HG03039 (cell line): ENCODE measurements around the gene MGAT5B.

Source experiments
- ATAC-seq: cut with Tn5 transposase; IDR thresholded peaks from one replicate; pipeline ENCODE4 v1.9.1; 2021; ENCODE audit warnings: mild to moderate bottlenecking, moderate library complexity; ENCODE audit not compliant: unreplicated experiment

The MGAT5B gene

DNA sequence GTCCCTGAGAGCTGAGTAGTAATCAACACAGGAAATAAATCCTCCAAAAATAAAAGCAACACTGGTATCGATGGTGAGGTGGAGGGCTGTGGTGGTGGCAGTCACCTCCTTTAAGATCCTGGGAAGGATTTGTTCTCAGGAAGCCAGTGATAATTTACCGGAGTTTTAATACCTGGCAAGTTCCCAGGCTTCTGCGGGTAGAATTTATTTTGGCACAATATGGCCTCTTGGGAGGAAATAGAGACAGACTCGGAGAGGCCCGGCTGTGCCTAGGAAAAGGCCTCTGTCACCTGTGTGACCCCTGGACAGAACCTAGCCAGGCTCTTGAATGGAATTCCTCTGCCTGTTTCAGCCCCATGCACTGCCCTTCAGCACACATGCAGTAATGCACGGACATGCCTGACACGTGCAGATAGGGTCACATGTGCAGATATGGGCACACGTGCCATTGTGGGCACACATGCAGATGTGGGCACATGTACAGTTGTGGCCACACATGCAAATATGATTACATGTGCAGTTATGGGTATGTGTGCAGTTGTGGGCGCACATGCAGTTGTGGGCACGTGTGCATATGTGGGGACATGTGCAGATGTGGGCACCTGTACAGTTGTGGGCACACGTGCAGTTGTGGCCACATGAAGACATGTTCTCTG is 33.5 kb downstream of the MGAT5B start:
- no peak for ATAC-seq

DNA sequence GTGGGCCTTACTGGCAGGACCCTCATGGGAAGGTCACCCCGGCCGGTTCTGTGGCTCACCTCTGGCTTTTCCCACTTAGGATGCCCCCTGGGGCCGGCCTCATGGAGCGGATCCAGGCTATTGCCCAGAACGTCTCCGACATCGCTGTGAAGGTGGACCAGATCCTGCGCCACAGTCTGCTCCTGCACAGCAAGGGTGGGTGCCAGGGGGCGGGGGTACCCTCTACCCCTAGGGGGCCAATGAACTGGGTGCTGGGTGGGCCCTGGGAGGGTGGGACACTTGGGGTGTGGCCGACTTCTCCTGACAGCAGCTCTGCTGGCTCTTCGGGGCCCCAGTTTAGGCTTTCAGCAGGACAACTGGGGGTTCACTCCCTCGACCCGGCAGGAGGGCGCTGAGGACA is 34.3 kb downstream of the MGAT5B start:
- no peak for ATAC-seq

DNA sequence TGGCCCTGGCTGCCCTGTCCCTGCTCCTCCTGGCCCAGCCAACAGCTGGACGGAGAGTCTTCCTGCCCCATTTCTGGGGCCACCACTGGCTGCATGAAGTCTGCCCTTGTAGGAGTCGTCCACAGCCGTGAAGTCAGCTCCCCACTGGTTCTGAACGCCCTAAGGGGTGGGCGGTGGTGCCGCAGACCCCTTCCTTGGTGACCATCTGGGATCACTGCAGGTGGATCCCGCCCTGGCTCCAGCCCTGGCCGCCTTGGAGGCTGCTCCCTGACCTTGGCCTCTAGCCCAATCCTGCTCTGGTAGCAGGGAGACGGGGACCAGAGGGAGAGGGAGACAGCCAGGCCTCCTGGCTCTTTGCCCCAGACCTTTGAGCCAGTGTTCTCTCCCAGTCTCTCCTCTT is 35.4 kb downstream of the MGAT5B start:
- ATAC-seq = no peak

DNA sequence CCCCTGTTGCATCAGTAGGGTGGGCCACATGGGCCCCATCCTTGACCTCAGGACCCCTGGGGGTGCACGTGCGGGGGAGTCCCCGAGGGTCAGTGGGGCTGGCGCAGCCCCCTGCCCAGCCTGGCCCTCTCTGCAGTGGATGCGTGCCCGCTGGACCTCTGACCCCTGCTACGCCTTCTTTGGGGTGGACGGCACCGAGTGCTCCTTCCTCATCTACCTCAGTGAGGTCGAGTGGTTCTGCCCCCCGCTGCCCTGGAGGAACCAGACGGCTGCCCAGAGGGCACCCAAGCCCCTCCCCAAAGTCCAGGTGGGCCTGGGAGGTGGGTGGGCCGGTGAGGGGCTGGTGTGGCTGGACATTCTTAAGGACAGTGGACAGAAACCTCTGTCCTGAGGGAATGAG is 35.9 kb downstream of the MGAT5B start:
- no peak for ATAC-seq

DNA sequence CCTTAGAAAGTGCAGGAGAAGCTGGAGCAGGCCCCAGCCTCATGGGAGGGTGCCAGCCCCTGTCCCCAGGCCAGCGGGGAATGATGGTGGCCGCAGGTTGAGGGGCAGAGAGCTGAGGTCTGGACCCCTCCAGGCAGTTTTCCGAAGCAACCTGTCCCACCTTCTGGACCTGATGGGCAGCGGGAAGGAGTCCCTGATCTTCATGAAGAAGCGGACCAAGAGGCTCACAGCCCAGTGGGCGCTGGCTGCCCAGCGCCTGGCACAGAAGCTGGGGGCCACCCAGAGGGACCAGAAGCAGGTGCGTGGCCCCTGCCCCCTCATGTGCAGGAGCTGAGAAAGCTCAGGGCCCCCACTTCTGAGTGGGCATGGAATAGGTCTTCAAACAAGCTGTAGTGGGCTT is 36.8 kb downstream of the MGAT5B start:
- no peak for ATAC-seq

DNA sequence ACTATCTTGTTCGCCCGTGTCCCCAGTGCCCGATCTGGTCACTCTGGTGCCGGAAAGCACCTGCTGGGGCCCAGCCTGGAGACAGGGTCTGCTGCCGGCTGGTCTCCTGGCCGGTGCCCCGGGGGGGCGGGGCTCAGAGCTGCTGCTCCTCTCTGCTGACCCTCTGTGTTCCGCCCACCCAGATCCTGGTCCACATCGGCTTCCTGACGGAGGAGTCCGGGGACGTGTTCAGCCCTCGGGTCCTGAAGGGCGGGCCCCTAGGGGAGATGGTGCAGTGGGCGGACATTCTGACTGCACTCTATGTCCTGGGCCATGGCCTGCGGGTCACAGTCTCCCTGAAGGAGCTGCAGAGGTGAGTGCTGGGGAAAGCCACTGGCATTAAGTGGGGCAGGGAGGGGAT is 37.6 kb downstream of the MGAT5B start:
- no peak for ATAC-seq

DNA sequence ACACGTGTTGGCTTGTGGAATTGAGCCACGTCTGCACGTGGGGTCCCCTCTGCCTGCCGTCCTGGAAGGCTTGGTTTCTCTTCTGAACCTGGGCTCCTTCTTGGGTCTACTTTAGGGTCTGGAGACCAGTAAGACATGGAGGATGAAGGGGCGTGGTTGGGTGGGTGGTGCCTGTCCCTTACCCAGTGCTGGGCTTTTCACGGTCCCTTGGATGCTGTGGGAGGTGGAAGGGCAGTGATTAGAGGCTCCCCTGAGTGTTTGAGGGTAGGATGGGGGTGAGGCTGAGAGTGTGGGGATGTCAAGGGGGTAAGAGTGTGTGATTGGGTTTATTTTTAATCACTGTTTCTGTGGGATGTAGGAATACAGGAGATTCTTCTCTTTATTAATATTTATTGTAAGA is 38.3 kb downstream of the MGAT5B start:
- no peak for ATAC-seq

DNA sequence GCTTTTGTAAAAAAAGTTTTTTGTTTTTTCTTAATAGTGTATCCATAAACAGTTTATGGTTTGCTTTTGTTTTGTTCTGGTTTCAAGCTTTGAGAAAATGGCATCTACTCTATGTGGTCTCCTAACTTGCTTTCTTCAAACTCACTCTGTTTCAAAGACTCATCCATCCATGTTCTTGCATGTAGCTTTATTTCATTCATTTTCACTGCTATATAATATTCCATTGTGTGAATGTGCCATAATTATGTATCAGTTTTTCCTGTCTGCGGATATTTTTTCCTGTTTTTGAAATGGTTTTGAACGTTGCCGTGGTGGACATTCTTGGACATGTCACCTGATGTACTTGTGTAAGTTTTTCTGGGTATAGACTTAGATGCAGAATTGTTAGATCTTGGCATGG is 39.1 kb downstream of the MGAT5B start:
- no peak for ATAC-seq

DNA sequence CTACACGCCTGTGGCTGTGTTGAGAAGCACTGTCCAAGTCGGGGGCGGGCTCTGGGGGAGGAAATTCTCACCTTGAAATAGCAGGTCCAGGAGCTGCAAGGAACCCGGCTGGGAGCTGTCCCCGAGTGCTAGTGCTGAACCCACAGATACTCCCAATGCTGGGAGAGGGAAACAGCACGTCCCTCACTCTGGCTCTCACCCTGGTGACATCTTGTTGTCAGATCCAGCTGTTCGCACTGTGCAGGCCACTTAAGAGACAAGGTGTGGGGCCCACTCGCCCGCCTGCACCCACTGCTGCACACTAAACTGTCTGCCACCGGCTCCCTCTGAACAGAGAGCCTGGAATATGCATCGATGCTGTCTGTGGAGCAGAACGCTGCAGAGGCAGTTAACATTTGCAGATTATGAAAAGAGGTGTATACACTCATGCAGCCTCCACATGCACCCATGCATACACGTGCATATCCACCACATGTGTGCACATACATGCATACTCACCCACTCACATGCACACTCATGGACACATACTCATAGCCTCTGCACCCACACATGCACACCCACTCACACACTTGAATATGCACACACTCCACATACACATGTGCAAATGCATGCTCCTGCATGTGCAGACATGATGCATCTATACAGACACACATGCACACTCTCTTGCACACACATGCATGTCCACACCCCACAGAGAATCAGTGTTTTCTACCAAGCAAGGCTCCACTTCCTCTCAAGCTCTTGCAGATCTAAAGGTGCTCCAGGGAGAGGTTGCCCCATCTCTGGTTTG is 42.0 kb downstream of the MGAT5B start:
- no peak for ATAC-seq

DNA sequence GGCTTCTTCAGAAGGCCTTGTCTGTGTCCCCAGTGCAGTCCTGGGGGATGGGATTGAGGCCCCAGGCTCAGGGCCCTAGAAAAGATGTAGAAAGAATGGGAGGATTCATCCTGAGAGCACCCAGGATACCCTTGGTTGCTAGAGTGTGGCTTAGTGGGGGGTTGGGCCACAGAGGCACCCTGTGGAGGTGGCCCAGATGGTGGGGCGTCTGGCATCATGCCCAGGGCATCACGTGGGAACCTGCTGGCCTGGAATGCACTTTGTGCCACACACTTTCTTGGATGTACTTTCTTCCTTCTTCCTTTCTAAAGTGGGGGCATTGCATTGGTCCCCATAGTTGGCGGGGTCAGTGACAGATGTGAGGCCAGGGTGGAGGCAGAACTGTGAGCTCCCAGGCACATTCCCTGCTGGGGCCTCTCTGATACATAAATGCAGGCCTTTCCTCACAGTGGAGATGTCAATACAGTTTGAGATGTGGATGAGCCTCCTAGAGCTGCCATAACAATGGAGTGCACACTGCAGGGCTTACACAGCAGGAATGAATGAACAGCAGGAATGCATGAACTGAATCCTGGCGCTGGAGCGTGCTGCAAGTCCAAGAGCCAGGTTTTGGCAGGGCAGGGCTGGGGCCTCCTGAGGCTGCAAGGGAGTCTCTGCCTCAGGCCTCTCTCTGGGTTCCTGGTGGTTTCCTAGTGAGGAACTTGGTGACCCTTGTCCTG is 43.3 kb downstream of the MGAT5B start:
- no peak for ATAC-seq

DNA sequence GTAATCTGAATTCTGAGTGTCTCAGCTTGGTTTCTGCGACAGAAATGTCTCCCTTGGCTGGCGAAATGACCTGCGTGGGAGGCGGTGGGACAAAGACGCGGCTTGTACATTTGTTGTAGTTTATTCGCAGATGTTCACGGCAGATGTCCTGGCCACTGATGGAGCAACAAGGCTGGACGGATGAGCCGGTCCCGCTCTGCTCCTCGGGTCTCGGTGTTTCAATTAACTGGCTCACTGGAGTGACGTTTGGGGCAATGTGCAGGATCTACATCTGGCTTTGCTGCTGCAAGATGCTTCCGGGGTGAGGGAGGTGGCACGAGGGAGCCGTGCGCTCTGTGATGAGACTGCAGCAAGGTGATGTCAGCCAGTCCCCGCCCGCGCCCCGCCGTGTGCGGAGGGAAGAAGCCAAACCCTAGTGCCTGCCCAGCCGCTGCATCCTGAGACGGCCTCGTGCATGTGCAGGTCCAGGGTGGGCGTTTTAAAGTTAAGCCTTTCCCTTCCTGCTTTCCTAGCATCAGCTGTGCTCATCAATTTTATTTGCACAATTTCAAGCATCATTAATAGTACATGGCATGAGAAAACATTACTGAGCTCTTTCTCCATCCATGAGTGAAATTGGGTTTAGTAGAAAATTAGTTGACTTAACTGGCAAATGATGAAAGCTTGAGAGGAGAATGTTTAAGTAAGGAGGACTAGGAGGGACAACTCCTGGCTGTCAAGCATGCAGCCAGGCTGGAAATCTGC is 44.4 kb downstream of the MGAT5B start:
- ATAC-seq = no peak

DNA sequence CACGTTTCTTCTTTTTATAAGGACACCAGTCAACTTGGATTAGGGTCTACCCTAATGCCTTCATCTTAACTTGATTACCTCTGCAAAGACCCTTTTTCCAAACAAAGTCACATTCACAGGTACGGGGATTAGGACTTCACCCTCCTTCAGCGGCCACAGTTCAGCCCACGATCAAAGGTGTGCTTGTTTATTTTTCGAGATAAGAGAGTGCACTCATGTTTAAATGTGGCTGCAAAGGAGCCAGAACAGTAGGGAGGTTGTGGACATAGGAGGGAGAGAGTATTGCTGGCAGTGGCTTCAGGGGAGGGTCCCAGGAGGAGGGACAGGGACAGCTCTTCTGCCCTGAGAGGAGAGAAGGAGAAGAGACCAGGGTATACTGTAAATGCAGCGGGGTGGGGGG is 46.7 kb downstream of the MGAT5B start:
- no peak for ATAC-seq

DNA sequence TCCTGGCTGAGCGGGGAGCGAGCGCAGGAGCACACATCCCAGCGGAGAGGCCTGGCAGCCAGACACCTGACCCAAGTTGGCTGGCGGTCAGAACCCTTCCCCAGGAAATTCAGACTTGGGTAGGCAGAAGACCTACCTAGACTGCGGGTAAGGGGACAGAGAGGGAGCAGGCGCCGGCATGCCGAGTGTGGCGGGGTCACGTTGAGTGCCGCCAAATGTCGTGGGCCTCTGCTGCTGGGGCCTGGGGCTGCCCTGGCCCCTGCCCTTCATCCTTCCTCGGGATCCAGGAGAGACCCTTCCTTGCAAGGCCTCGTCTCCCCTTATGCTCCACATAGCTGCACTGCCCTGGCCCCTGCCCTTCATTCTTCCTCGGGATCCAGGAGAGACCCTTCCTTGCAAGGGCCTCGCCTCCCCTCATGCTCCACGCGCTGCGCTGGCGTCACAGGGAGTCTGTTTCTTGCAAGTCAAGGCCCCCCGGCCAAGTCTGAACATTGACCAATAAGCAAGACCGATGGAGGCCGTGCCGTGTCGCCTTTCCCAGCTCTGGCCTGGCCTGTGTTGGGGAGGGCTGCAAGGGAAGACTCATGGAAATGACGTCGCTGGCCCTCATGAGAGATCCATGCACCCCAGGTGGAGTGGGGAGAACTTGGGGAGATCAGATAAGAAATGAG is 47.8 kb downstream of the MGAT5B start:
- no peak for ATAC-seq

DNA sequence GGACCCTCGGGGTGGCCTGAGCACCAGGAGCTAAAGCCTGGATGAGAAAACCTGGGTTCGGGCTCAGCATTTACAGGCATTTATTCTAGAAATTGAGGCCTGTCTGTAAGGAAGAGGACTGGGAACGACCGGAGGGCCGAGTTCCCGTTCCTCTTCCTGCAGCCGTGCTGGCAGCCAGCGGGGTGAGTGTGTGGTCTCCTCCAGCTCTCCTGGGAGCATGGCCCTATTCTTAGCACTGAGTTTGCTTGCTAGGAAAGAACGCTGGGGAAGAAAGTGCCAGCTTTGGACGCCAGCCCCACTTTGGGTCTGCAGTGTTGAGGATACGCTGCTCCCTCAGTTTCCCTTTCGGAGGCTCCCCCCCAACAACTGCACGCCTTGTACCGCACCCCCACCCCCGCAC is 49.6 kb downstream of the MGAT5B start:
- ATAC-seq = no peak

DNA sequence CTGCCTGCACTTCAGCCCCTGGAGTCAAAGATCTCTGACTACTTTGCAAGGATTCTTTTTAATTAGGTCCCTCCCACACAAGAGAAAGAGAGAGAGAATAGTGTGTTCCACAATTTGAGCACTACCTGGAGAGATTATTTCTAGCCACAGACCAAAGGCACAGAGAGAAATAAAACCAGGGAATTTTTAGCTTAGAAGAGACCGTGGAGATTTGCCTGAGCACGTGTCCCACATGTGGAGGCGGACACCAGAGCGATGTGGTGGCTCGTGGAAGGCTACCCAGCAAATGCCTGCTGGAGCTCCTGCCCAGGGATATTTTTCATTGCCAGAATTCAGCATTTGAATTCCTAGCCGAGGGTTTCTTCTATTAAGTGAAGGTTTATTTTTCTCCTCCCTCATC is 50.6 kb downstream of the MGAT5B start:
- no peak for ATAC-seq

DNA sequence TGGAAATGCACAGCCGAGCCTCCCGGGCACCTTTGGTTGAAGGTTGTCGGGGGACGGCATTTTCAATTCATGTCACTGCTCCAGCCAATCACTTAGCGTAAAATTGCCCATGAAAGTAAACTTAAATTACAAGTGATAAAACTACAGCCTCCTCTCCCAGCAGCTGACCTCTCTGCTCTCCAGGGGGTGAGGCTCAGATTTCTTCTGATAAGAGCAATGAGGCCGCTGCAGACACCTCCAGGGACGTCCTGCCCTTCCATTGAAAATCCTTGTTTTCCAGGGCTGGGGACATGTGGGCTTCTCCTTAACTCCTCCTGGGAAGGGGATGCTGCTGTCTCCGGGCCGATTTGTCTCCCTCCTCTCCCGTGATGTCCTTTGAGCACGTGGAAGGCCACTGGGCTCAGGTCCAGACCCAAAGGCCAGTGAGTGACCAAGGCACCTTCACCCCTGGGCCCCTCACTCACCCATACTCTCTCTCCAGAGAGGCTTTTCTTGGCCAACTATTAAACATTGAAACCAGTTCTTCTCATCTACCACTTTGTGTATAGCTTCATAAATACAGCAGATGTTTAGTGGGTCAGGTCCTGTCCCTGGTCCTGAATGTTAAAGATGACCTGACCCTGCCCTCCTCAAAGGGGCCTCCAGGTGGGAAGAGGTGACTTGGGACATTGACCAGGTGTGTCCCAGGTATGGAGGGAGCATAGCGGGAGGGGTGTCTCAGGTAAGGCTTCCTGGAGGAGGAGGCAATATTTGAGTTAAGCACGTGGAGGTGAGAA is 52.3 kb downstream of the MGAT5B start:
- no peak for ATAC-seq

DNA sequence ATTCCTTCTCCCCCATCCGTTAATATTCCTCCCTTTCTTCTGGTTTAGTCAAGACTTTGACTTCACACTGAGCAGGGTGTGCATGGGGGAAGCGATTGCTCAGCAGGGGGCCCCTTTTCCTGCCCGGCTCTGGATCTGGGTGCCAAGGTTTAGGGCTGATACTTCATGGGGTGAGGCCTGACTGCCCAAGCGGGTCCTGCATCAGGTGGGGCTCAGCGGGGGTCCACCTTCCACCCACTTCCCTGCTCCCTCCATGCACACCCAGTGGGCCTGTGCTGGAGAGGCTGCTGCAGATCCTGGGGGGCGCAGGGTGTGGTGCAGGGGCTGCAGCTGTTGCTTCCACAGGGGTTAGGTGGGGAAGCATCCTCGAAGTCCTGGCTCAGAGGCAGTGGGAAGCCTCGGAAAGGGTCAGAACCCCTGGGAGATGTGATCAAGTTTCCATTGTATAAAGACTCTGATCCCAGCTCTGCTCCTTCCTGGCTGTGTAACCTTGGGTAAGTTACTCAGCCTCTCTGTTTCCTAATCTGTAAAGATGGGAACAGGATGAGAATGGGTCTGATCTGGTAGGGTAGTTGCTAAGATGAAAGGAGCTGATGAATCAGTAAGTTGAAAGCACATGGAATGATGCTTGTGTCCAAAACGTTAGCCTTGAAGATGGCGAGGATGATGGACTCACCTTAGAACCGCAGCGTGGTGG is 53.3 kb downstream of the MGAT5B start:
- ATAC-seq = no peak

DNA sequence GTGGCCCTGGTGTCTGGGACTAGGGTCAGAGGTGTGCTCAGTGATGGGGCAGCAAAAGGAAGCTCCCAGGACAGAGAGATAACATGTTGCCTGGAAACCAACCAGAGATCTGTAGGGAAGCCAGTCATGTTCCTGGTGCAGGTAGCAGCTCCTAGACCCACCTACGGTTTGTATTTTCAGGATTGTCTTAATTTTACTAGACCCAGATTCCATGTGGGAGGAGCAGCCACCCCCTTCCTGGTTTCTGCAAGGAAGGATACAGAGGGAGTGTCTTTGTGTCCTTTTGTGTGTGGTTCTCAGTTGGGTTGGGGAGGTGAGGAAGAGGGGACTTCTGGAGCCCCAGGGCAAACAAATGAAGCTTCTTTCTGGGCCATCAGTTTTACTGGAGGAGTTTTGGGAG is 53.9 kb downstream of the MGAT5B start:
- no peak for ATAC-seq

DNA sequence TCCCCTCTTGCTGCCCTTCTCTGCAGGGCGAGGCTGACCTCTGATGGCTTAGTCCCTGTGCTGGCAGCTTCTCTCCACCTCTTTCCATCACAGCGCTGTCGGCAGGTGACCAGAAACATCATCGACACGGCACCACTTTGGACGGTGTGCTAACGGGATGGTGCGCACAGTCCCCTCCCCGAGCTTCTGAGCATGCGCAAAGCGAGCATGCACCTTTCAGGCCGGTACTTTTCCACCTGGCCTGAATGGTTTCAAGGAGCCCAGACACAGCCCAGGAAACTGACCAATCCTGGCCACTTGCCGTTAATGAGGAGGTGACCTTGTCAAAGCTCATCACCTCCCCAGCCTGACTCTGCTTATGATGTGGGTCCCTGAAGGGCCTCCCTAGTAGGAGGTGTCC is 54.8 kb downstream of the MGAT5B start:
- ATAC-seq = no peak

DNA sequence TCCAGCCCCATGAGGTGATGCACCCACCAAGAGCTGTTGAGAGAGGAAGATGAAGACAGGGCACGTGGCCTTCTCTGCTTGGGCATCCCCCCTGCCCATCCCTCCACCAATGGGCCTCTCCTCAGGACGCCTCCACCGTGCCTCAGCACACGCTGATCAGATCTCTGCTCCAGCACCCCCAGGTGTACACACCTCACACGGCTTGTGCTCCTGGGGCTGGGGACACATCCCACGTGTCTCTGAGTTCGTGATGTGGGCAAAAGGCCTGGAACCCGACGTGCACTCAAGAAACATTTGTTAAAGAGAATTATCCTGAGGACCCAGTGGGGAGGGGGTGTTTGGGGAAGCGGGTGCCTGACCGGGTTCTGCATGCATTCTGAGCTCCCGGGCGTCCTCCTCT is 55.3 kb downstream of the MGAT5B start:
- no peak for ATAC-seq
